Stimulated activated naive CD8-positive, alpha-beta T cell treated with anti-CD3 and anti-CD28 coated beads, Interleukin-15, amount 100 ng/mL, for 72 hours (primary cell): ENCODE measurements around the gene TGFA.
"Not testable (repeated sequence)": the region's sequence is repeated elsewhere in the genome, so short reads cannot be mapped to it uniquely, and the experiment has no call there.

Source experiments
- ATAC-seq: fragments of 150-1000 bp; cut with Tn5 transposase; 2 replicates; pipeline ENCODE4 v1.10.0; 2021; ENCODE audit warnings: mild to moderate bottlenecking, moderate library complexity
- DNase-seq, 2 donors: peaks; one replicate each; pipeline ENCODE4 v3.0.0; 2021 to 2022
- H3K27ac Mint-ChIP-seq, 2 donors: one replicate each; pipeline ENCODE4 v1.8.0; 2022; ENCODE audit warnings: mild to moderate bottlenecking in 2 of 2, mixed read lengths in 2 of 2, moderate library complexity in 2 of 2
- H3K27me3 Mint-ChIP-seq: one replicate; pipeline ENCODE4 v1.8.0; 2022; ENCODE audit warnings: mixed read lengths
- H3K4me1 Mint-ChIP-seq: one replicate; pipeline ENCODE4 v1.8.0; 2022; ENCODE audit warnings: mild to moderate bottlenecking, mixed read lengths
- H3K4me3 Mint-ChIP-seq, 2 donors: one replicate each; pipeline ENCODE4 v1.8.0; 2022; ENCODE audit warnings: mild to moderate bottlenecking in 2 of 2, mixed read lengths in 2 of 2, moderate library complexity in 1 of 2
- H3K9me3 Mint-ChIP-seq, 2 donors: one replicate each; pipeline ENCODE4 v1.8.0; 2022; ENCODE audit warnings: mixed read lengths in 2 of 2

Gene TGFA

DNA sequence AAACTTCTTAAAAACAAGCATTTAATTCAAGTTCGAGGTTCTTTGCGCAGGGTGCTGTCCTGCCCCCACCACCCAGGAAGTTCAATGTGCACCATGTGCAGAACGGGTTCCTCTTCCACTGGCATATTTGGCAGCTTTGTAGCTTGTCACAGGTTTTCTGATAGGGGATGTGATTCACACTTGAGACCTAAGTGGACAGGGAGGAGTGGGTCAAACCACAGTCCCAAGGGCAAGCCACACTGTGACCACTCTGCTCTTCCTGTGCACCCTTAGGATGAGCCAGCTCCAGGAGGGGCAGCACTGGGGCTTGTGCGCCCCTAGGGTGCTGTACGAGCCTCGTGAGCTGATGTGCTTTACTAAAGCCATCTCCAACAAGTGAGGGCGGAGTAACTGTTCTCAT, 82.5 kb downstream of the TGFA start:
- H3K4me1 Mint-ChIP-seq: peaks cover 28% of the 10 kb centered on the region

GRCh38 chr2:70469961-70470360, 83.7 kb downstream of the TGFA start:
- DNase-seq (no peak), ATAC-seq (no peak)
- H3K4me1 Mint-ChIP-seq: peaks cover 21% of the 10 kb centered on the region
- no peaks in the 10 kb centered on the region for H3K9me3 Mint-ChIP-seq
- H3K27me3 Mint-ChIP-seq: no peaks in the 10 kb centered on the region
- no peak overlapping the region for H3K4me3 Mint-ChIP-seq
- H3K27ac Mint-ChIP-seq: no peak overlapping the region

More for the DNA sequence above, 82.5 kb downstream of the TGFA start:
- no peak for DNase-seq
- Mint-ChIP-seq H3K27ac (no peak overlapping the region), H3K4me3 (no peak overlapping the region), H3K9me3 (no peaks in the 10 kb centered on the region), H3K27me3 (no peaks in the 10 kb centered on the region)
- no peak for ATAC-seq

- H3K9me3 Mint-ChIP-seq: no peaks in the 10 kb centered on the region
- H3K4me1 Mint-ChIP-seq: peaks cover 20% of the 10 kb centered on the region
- H3K4me3 Mint-ChIP-seq: no peak overlapping the region
- H3K27ac Mint-ChIP-seq: no peak overlapping the region
- no peaks in the 10 kb centered on the region for H3K27me3 Mint-ChIP-seq
- ATAC-seq (no peak), DNase-seq (no peak)
These were observed 84.2 kb downstream of the TGFA start for GRCh38 chr2:70469435-70469834.

- no peak overlapping the region for H3K27ac Mint-ChIP-seq
- H3K4me3 Mint-ChIP-seq: no peak overlapping the region
- H3K4me1 Mint-ChIP-seq: peaks cover 14% of the 10 kb centered on the region
- DNase-seq (no peak), ATAC-seq (no peak)
- H3K27me3 Mint-ChIP-seq: no peaks in the 10 kb centered on the region
- no peaks in the 10 kb centered on the region for H3K9me3 Mint-ChIP-seq
These were observed 84.7 kb downstream of the TGFA start for GRCh38 chr2:70468878-70469277.

- Mint-ChIP-seq H3K9me3 (no peaks in the 10 kb centered on the region), H3K4me1 (peaks cover 6% of the 10 kb centered on the region), H3K27ac (no peak overlapping the region), H3K4me3 (no peak overlapping the region), H3K27me3 (no peaks in the 10 kb centered on the region)
- DNase-seq (no peak), ATAC-seq (no peak)
These were observed 85.5 kb downstream of the TGFA start for GRCh38 chr2:70467831-70468779.

DNA sequence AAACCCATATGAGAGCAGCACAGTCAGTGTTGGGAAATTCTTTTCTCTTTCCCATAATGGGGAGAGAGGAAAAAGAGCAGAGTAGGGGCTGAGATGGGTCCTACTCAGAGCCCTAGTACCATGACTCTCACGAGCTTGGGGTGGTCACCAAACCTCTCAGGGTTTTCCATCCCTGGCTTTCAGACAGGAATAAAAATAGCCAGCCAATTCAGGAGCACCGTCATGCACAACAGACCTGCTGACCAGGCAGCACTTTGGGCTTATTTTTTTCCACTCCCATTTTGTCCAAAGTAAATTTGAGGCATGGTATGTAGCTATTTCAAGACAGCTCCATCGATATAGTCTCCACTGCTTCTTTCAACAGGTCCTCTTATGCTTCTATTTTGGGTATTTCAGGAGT, 86.4 kb downstream of the TGFA start:
- no peaks in the 10 kb centered on the region for H3K4me1 Mint-ChIP-seq
- no peaks in the 10 kb centered on the region for H3K9me3 Mint-ChIP-seq
- no peaks in the 10 kb centered on the region for H3K27me3 Mint-ChIP-seq
- H3K27ac Mint-ChIP-seq: peak overlapping the region in 1 of 2 donors; percentile 55
- no peak for ATAC-seq
- no peak for DNase-seq
- no peak overlapping the region for H3K4me3 Mint-ChIP-seq

DNA sequence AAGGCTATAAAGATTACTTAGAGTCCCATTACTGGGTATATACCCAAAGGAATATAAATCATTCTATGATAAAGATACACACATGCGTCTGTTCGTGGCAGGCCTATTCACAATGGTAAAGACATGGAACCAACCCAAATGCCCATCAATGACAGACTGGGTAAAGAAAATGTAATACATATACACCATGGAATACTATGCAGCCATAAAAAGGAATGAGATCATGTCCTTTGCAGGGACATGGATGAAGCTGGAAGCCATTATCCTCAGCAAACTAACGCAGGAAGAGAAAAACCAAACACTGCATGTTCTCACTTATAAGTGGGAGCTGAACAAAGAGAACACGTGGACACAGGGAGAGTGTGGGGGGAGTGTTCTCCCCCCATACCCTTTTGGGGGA, 87.0 kb downstream of the TGFA start:
- ATAC-seq, H3K4me3 Mint-ChIP-seq, DNase-seq, H3K9me3 Mint-ChIP-seq, H3K4me1 Mint-ChIP-seq, H3K27me3 Mint-ChIP-seq, H3K27ac Mint-ChIP-seq: not testable (repeated sequence)

- ATAC-seq (no peak), DNase-seq (no peak)
- no peak overlapping the region for H3K4me3 Mint-ChIP-seq
- H3K9me3 Mint-ChIP-seq: no peaks in the 10 kb centered on the region
- H3K4me1 Mint-ChIP-seq: no peaks in the 10 kb centered on the region
- H3K27ac Mint-ChIP-seq: no peak overlapping the region
- H3K27me3 Mint-ChIP-seq: no peaks in the 10 kb centered on the region
These were observed 89.6 kb downstream of the TGFA start for GRCh38 chr2:70463997-70464396.

DNA sequence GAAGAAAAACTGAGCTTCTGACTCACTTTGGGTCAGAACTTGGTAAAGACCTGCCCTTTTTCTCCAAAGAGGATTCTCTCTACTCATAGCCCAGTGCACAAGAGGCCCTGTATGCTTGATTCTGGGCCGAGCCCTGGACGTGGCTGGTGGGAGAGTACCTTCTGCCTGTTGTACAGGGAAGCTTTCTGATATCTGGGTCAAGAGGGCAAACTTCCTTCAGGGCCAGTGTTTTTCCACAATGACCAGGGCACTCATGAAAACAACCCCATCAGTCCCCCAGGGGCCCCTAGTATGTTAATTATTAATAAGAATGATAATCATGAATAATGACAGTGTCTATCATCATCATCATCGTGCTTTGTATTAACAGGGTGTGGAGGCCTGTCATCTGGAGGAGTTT, 90.0 kb downstream of the TGFA start:
- ATAC-seq (no peak), DNase-seq (no peak)
- no peak overlapping the region for H3K4me3 Mint-ChIP-seq
- H3K27me3 Mint-ChIP-seq: no peaks in the 10 kb centered on the region
- H3K27ac Mint-ChIP-seq: no peak overlapping the region
- no peaks in the 10 kb centered on the region for H3K4me1 Mint-ChIP-seq
- no peaks in the 10 kb centered on the region for H3K9me3 Mint-ChIP-seq

DNA sequence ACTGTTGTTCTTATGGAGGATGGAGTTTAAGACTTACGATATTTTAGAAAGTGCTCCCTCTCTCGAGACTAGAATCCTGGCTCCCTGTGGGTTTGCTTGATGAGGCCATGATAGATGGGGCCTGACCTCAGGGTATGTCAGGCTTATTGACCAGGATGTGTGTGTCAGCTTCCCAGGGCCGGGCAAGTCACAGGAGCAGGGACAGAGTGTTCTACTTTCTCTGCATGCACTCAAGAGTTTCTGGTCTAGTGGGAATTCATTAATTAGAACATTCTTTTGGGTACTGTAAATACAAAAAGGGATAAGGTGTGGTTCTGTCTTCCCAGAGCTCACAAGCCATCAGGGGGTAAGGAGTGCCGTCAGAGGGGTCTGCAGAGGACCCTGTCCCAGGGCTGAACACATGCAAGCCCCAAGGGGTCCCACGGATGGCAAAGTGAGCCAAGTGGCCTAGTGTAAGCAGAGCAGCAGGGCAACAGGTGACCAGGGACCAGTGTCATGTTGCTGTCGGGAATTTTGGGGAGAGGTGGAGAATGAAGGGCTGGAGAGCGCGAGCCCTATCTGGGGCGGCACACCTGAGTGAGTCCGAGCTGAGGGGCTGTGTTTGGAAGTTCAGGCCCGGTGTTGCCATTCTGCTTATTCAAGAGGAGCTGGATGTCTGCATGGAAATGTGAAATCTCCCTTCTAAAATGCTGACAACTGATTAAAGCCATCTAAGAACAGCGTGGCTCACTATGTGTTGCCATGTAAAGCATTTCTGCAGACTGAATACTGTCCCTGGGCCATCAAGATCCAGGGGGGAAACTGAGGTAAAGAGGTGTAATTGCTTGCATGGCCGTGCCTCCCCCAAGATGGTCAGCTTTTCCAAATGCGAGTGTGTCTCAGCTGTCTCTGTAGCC, 91.4 kb downstream of the TGFA start:
- ATAC-seq: no peak
- Mint-ChIP-seq H3K9me3 (no peaks in the 10 kb centered on the region), H3K4me3 (no peak overlapping the region), H3K27me3 (no peaks in the 10 kb centered on the region), H3K4me1 (no peaks in the 10 kb centered on the region), H3K27ac (no peak overlapping the region)
- no peak for DNase-seq

DNA sequence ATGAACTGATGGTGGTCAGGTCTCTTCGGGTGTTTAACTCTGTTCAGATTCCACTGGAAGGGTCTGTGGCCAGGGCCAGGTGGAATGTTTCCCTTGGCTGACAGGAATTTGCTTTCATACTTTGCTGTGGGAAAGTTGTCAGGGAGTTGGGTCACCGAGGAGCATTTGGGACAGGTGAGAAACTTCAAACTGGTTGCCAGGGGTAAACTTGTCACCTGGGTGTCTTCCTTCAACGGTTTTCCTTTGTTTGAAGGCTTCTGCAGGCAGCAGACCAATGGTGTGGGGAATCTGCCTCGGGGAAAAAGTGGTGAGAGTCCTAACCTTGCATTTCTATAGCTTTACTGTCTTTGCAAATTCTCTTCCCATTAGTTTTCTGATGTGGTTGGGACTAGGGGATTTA, 92.2 kb downstream of the TGFA start:
- no peak for ATAC-seq
- H3K4me1 Mint-ChIP-seq: peaks cover 6% of the 10 kb centered on the region
- DNase-seq: no peak
- H3K27ac Mint-ChIP-seq: no peak overlapping the region
- H3K9me3 Mint-ChIP-seq: no peaks in the 10 kb centered on the region
- no peaks in the 10 kb centered on the region for H3K27me3 Mint-ChIP-seq
- no peak overlapping the region for H3K4me3 Mint-ChIP-seq

GRCh38 chr2:70460333-70460732, 93.3 kb downstream of the TGFA start:
- no peaks in the 10 kb centered on the region for H3K27me3 Mint-ChIP-seq
- no peaks in the 10 kb centered on the region for H3K9me3 Mint-ChIP-seq
- no peak overlapping the region for H3K27ac Mint-ChIP-seq
- ATAC-seq: peak; percentile 11
- no peak for DNase-seq
- peaks cover 14% of the 10 kb centered on the region for H3K4me1 Mint-ChIP-seq
- H3K4me3 Mint-ChIP-seq: no peak overlapping the region

GRCh38 chr2:70458661-70459060, 95.0 kb downstream of the TGFA start:
- Mint-ChIP-seq H3K27ac (peak overlapping the region; percentile 41 to 85), H3K4me1 (peaks cover 14% of the 10 kb centered on the region), H3K9me3 (no peaks in the 10 kb centered on the region), H3K27me3 (no peaks in the 10 kb centered on the region), H3K4me3 (no peak overlapping the region)
- DNase-seq: no peak
- no peak for ATAC-seq

DNA sequence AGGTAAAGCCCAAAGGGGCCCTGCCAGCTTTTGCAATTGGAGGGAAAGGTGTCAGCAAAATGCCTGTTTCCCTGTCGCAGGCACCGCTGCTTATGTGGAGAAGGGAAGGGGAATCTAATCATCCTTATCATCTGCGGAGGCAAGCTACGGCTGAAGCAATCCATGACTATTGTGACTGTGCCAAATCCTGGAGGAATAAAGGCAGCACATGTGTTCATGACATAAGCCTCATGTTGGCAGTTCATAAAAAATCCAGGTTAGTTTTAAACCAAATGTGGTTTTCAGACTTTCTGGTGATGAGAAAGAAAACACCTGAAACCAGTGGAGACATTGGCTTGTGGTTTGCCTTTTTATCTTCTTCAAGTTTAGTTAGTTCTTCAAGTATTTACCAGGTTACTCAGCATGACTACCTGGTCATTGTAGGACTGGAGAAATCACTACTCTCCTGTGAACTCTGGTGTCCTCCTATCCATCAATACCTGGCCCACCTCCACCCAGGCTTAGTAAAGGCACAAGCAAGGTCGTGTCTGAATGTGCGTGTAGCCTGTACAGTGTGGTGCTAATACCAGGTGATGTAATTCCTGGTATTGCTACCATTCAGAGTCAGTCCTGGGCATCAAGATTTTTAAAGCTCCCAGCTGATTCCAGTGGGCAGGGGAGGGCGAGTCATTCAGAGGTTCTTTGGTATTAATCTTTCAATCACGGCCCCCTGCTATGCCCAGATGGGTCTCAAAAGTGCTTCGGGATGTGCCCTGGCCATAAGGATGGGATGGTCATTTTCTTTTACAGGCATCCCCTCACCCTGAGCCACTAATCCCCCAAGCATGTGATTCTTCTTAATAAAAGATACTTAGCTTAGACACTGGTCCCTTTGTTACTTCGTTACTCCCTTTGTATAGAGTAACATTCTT, 96.8 kb downstream of the TGFA start:
- ATAC-seq (peak; percentile 68), DNase-seq (no peak)
- no peak overlapping the region for H3K27ac Mint-ChIP-seq
- no peak overlapping the region for H3K4me3 Mint-ChIP-seq
- H3K27me3 Mint-ChIP-seq: no peaks in the 10 kb centered on the region
- H3K4me1 Mint-ChIP-seq: peaks cover 14% of the 10 kb centered on the region
- H3K9me3 Mint-ChIP-seq: no peaks in the 10 kb centered on the region

DNA sequence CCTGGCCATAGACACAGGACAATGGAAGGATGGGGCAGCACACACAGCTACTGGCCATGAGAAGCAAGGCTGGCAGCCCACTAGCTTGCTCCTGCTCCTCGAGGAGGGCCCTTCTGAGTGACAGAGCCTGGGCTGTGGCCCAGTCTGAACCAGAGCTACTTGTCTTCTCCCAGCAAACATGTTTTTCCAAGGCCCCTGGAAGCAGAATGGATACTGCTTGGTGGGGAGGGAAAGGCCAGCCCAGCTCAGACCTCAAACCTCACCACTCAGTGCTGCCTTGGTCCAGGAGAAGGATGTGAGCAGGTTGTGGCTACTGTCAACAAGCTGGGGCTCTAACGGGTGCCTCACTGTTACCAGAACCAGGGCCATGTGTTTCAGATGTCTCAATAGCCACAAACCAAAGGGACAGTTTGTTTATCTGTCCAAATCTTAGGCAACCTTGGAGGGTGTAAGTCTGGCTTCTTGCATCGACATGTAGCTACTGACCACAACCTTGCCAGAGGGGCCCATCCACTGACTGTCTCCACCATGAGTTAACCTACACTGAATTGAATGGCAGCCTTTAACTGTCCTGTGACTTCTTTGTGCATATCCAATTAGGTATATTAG, 98.6 kb downstream of the TGFA start:
- no peaks in the 10 kb centered on the region for H3K27me3 Mint-ChIP-seq
- H3K27ac Mint-ChIP-seq: no peak overlapping the region
- H3K9me3 Mint-ChIP-seq: no peaks in the 10 kb centered on the region
- peaks cover 14% of the 10 kb centered on the region for H3K4me1 Mint-ChIP-seq
- no peak for DNase-seq
- no peak for ATAC-seq
- no peak overlapping the region for H3K4me3 Mint-ChIP-seq
